Smooth muscle cell (in vitro differentiated cells): ENCODE results near the gene NF1. TPM values are rescaled to one million over a fixed set of nuclear protein-coding genes. Genes with fewer than 3 reads are reported as not detected.
"Not testable (repeated sequence)": the region's sequence is repeated elsewhere in the genome, so short reads cannot be mapped to it uniquely, and the experiment has no call there.

Experiments used
- DNase-seq: peaks from one replicate; lab custom pipeline; 2025; ENCODE audit not compliant: unreplicated experiment; lab: John Stamatoyannopoulos, UW
- H2AFZ ChIP-seq: fragments of 200-600 bp; sonication (generic); 2 replicates; pipeline ENCODE4 v1.6.0; 2016; ENCODE audit warnings: antibody characterized with exemption, low read depth, mild to moderate bottlenecking
- H3F3A ChIP-seq: fragments of 200-600 bp; sonication (generic); 2 replicates; pipeline ENCODE4 v1.6.0; 2017; ENCODE audit warnings: antibody characterized with exemption, low read depth
- H3K27ac ChIP-seq: fragments of 200-600 bp; sonication (generic); 2 replicates; pipeline ENCODE4 v1.5.1; 2016; ENCODE audit warnings: low read depth, mild to moderate bottlenecking
- H3K27me3 ChIP-seq: fragments of 200-600 bp; sonication (generic); 2 replicates; pipeline ENCODE4 v1.6.1; 2016; ENCODE audit warnings: low read depth, mild to moderate bottlenecking
- H3K36me3 ChIP-seq: fragments of 200-600 bp; sonication (generic); 2 replicates; pipeline ENCODE4 v1.5.1; 2016; ENCODE audit warnings: low read depth
- H3K4me1 ChIP-seq: fragments of 200-600 bp; sonication (generic); 2 replicates; pipeline ENCODE4 v1.5.1; 2016; ENCODE audit warnings: low read depth
- H3K4me2 ChIP-seq: fragments of 200-600 bp; sonication (generic); 2 replicates; pipeline ENCODE4 v1.6.0; 2016; ENCODE audit warnings: mild to moderate bottlenecking
- H3K4me3 ChIP-seq: fragments of 200-600 bp; sonication (generic); 2 replicates; pipeline ENCODE4 v1.5.1; 2016; ENCODE audit warnings: mild to moderate bottlenecking
- H3K79me2 ChIP-seq: fragments of 200-600 bp; sonication (generic); 2 replicates; pipeline ENCODE4 v1.6.0; 2016; ENCODE audit warnings: low read depth, mild to moderate bottlenecking
- H3K9ac ChIP-seq: fragments of 200-600 bp; sonication (generic); 2 replicates; pipeline ENCODE4 v1.6.0; 2016; ENCODE audit warnings: low read depth
- H3K9me3 ChIP-seq: fragments of 200-600 bp; sonication (generic); replicated peaks from 2 replicates; pipeline ENCODE4 v1.5.1; 2016; ENCODE audit warnings: low read depth
- H4K20me1 ChIP-seq: fragments of 200-600 bp; sonication (generic); 2 replicates; pipeline ENCODE4 v1.6.0; 2016; ENCODE audit warnings: low read depth
- WGBS: methylation state at CpG from one replicate; pipeline ENCODE4 v1.1.7; 2016; ENCODE audit warnings: low lambda C conversion rate; 5-methylcytosine and 5-hydroxymethylcytosine counted together
- polyA plus RNA-seq: library from polyadenylated mRNA; unstranded; fragments of >200 nt; fragmentation: Nextera tagmentation; extraction: Ambion mirVana; gene quantifications from 2 replicates; pipeline ENCODE4 v1.2.1, GENCODE V29; 2016
- total RNA-seq: library from RNA; depleted of rRNA; stranded (reverse); fragments of >200 nt; gene quantifications from 2 replicates; pipeline ENCODE4 v1.2.3, GENCODE V29; 2014
- TF ChIP-seq, protein P1 (sequence below): fragments of 200-600 bp; sonication (generic); IDR thresholded peaks from 2 replicates; pipeline ENCODE4 v1.5.1; 2017; ENCODE audit warnings: borderline replicate concordance, mild to moderate bottlenecking, antibody characterized with exemption; ENCODE audit not compliant: insufficient read depth, poor library complexity, severe bottlenecking

NF1 gene
- total and polyA plus RNA-seq, 2 experiments from 2014 or later = 7.6 to 74.3 TPM

DNA sequence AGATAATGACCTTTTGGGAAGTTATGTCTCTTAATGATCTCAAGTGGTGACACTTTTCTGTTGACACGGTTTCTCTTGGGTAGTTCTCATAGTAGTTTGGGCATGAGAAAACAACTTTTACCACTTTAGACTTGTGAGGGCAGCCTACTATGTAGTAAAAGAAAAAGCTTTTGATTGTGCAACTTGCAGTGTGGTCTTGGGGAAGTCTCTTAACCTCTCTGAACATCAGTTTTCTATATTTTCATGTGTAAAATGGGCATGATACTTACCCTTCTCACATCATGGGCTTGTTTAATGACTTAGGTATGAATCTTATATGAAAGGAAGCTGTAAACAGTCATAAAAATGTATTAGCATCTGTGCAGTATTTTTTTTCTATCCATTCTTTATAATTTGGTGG lies 11.2 kb downstream of the NF1 start:
- peaks cover 100% of the 10 kb centered on the region for H4K20me1 ChIP-seq

DNA sequence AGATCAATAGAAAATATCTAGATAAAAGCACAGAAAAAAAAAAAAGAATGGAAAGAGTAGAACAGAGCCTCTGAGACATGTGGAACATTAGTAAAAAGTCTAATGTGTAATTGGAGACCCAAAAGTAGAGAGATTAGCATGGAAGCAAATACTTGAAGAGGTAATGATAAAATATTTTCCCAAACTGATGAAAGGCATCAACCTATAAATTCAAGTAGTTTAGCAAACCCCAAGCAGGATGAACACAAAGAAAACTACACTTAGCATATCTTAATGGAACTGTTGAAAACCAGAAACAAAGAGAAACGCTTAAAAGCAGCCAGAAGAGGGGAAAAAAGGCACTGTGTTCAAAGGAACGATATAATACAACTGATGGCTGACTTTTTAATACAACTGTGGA lies 16.4 kb downstream of the NF1 start:
- Histone ChIP-seq H3K79me2 (peaks cover 90% of the 10 kb centered on the region), H4K20me1 (peaks cover 100% of the 10 kb centered on the region), H3K9me3 (no peaks in the 10 kb centered on the region), H3F3A (no peaks in the 10 kb centered on the region), H3K4me1 (peaks cover 19% of the 10 kb centered on the region), H3K36me3 (no peaks in the 10 kb centered on the region), H3K9ac (no peak overlapping the region), H3K4me2 (no peak overlapping the region), H3K4me3 (no peak overlapping the region), H2AFZ (no peak overlapping the region), H3K27me3 (no peaks in the 10 kb centered on the region), H3K27ac (no peak overlapping the region)
- WGBS = 0% methylated on average over 2 of the region's 2 CpGs
- DNase-seq = no peak
- TF ChIP-seq, protein P1, sequence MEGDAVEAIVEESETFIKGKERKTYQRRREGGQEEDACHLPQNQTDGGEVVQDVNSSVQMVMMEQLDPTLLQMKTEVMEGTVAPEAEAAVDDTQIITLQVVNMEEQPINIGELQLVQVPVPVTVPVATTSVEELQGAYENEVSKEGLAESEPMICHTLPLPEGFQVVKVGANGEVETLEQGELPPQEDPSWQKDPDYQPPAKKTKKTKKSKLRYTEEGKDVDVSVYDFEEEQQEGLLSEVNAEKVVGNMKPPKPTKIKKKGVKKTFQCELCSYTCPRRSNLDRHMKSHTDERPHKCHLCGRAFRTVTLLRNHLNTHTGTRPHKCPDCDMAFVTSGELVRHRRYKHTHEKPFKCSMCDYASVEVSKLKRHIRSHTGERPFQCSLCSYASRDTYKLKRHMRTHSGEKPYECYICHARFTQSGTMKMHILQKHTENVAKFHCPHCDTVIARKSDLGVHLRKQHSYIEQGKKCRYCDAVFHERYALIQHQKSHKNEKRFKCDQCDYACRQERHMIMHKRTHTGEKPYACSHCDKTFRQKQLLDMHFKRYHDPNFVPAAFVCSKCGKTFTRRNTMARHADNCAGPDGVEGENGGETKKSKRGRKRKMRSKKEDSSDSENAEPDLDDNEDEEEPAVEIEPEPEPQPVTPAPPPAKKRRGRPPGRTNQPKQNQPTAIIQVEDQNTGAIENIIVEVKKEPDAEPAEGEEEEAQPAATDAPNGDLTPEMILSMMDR = no peak

More for the DNA sequence above, 11.2 kb downstream of the NF1 start:
- Histone ChIP-seq H3K27me3 (no peaks in the 10 kb centered on the region), H3K9me3 (no peaks in the 10 kb centered on the region), H3K79me2 (peaks cover 98% of the 10 kb centered on the region), H3K27ac (no peak overlapping the region), H3F3A (peaks cover 4% of the 10 kb centered on the region), H3K4me1 (peaks cover 29% of the 10 kb centered on the region), H3K36me3 (no peaks in the 10 kb centered on the region), H3K4me2 (no peak overlapping the region), H3K9ac (no peak overlapping the region), H3K4me3 (no peak overlapping the region), H2AFZ (no peak overlapping the region)
- TF ChIP-seq, protein P1 = no peak
- WGBS = 97% methylated on average over 1 of the region's 1 CpG
- DNase-seq = no peak

DNA sequence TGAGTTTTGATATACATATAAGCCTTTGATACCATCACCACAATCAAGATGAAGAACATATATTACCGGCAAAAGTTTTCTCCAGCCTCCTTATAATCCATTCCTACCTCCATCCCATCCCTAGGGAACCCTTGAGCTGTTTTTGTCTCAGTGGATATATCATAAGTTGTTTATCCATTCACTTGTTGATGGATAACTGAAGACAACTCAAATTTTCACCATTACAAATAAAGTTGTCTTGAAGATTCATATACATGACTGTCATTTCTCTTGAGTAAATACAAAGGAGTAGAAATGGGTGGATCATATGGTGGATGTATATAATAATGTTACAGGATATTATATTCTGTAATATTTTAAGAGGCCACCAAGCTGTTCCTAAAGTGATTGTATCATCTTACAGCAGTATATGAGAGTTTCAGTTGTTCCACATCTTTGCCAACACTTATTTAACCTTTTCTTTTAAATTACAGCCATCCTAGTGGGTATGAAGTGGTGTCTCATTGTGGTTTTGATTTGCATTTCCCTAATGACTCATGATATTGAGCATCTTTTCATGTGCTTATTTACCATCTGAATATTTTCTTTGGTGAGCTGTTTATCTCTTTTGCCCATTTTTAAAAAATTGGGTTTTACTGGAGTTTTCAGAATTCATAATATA lies 17.4 kb downstream of the NF1 start:
- no peak for DNase-seq

DNA sequence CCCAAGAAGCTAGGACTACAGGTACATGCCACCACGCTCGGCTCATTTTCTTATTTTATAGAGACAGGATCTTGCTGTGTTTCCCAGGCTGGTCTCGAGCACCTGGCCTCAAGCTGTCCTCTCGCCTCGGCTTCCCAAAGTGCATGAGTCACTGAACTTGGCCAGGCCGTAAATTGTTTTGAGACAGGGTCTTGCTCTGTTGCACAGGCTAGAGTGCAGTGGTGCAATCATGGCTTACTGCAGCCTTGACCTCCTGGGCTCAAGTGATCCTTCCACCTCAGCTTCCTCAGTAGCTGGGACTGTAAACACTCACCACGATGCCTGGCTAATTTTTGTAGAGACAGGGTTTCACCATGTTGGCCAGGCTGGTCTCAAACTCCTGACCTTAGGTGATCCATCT lies 18.6 kb downstream of the NF1 start:
- not testable (repeated sequence) for H3K9me3 ChIP-seq, H3K9ac ChIP-seq, H3F3A ChIP-seq, H3K36me3 ChIP-seq, H2AFZ ChIP-seq, DNase-seq, H3K4me2 ChIP-seq, H3K4me3 ChIP-seq, H3K27ac ChIP-seq, H3K27me3 ChIP-seq
- H4K20me1 ChIP-seq = peaks cover 99% of the 10 kb centered on the region
- peaks cover 19% of the 10 kb centered on the region for H3K4me1 ChIP-seq
- peaks cover 89% of the 10 kb centered on the region for H3K79me2 ChIP-seq
- 59% methylated on average over 7 of the region's 7 CpGs for WGBS

More for the DNA sequence above, 17.4 kb downstream of the NF1 start:
- Histone ChIP-seq H3K9ac (no peak overlapping the region), H2AFZ (no peak overlapping the region), H3K4me2 (no peak overlapping the region), H3K79me2 (peaks cover 90% of the 10 kb centered on the region), H3K36me3 (no peaks in the 10 kb centered on the region), H3F3A (no peaks in the 10 kb centered on the region), H4K20me1 (peaks cover 100% of the 10 kb centered on the region), H3K27me3 (no peaks in the 10 kb centered on the region), H3K4me3 (no peak overlapping the region), H3K27ac (no peak overlapping the region), H3K9me3 (no peaks in the 10 kb centered on the region), H3K4me1 (peaks cover 19% of the 10 kb centered on the region)
- 100% methylated on average over 1 of the region's 1 CpG for WGBS
- TF ChIP-seq, protein P1 = no peak
